ENCODE data around the gene REEP1. TPM values are rescaled to one million over a fixed set of nuclear protein-coding genes. Genes with fewer than 3 reads are reported as not detected.

REEP1 gene
- total and polyA plus RNA-seq, 9 of the 15 experiments (the other 6 are each of a cell fraction or from before 2014, with no cell fraction given) = 0.11 to 0.67 (median 0.13) TPM

DNA sequence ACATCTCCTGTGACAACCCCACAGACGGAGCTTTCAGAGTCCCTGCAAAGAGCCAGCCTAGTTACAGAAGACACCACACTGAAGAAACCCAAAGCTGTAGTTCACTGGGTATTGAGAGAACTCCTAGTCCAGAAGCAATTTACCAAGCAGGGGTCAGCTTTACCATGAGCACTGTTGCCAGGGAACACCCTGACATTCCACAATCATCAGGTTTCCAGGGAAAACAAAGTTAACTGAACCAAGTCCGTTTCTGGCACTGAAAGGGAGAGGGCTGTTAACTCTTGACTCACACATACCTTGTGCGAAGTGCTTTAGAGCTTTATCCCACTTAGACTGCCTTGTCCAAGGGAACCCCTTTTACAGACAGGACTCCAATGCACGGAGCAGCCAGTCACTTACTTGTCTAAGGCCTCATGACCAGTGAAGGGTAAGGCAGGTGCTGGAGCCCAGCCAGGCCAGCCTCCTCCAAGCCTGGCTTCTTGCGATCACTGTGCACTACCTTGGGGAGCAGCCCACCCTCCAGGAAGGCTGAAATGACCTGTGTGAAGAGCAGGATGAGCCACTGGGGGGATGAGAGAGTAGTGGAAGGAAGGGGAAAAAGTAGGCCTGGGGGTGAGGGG is 53.9 kb downstream of the REEP1 start:
- Histone ChIP-seq H3K9me3 (replicated peaks; ENCODE audit: control insufficient read depth, insufficient read depth, low read depth, low read length) (no peaks in the 10 kb centered on the region; the same call in 1 of the 2 replicates), H3K4me2 (ENCODE audit: insufficient read depth, low read length) (no peak overlapping the region), H2AFZ (ENCODE audit: low read depth, low read length) (no peak overlapping the region), H3K27ac (ENCODE audit: extremely low read depth, low read depth, low read length) (no peak overlapping the region), H3K4me3 (no peak overlapping the region), H3K79me2 (ENCODE audit: control insufficient read depth, insufficient read depth, low read length) (no peaks in the 10 kb centered on the region), H3K36me3 (ENCODE audit: control insufficient read depth, insufficient read depth, low read length) (no peaks in the 10 kb centered on the region), H3K9ac (ENCODE audit: insufficient read depth in 1 of 2, low read depth in 2 of 2, low read length in 2 of 2) (no peak overlapping the region), H3K9me1 (ENCODE audit: control insufficient read depth, insufficient read depth, low read length) (no peaks in the 10 kb centered on the region), H3K27me3 (ENCODE audit: control insufficient read depth in 2 of 2, insufficient read depth in 2 of 2, low read length in 2 of 2) (peaks cover 30 to 68% of the 10 kb centered on the region in 2 experiments), H4K20me1 (replicated peaks; ENCODE audit: control insufficient read depth, insufficient read depth, low read length) (0 out of 2 replicates have a peak, but pooled peaks cover 3% of the 10 kb centered on the region), H3K4me1 (replicated peaks in 1 of 2; ENCODE audit: control insufficient read depth in 2 of 2, insufficient read depth in 2 of 2, low read length in 2 of 2) (no peaks in the 10 kb centered on the region)
- DNase-seq (ENCODE audit: extremely low read depth in 1 of 4, low spot score in 3 of 4) (no peak), ATAC-seq (no peak), FAIRE-seq (no peak)
- in situ Hi-C loops (cut with MboI) = no loop called here
- ChIA-PET POLR2A (interaction anchor here (0.6 to 1.8 kb wide), 4 partner anchors 12 to 194 kb away, joined by 3 to 8 read pairs (median 4); partner anchors contain the start of gene IMMT), CTCF (ENCODE audit: low intra/inter-chr PET ratio) (no interaction called here)
- BruUV-seq (replicated peaks) = no TSS peak
- TF ChIP-seq, protein P1, sequence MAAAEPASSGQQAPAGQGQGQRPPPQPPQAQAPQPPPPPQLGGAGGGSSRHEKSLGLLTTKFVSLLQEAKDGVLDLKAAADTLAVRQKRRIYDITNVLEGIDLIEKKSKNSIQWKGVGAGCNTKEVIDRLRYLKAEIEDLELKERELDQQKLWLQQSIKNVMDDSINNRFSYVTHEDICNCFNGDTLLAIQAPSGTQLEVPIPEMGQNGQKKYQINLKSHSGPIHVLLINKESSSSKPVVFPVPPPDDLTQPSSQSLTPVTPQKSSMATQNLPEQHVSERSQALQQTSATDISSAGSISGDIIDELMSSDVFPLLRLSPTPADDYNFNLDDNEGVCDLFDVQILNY (CRISPR knock-in tag; IDR thresholded peaks at IDR 0.05) = no peak
- TF ChIP-seq ZNF274 (IDR thresholded peaks at IDR 0.05; ENCODE audit: borderline replicate concordance, low read depth, low read length) (no peak), CCAR2 (IDR thresholded peaks at IDR 0.05; ENCODE audit: low read depth, low read length) (no peak), ZBTB1 (CRISPR knock-in tag; IDR thresholded peaks at IDR 0.05; ENCODE audit: borderline replicate concordance, low read depth) (no peak), ZNF146 (CRISPR knock-in tag; IDR thresholded peaks at IDR 0.05; ENCODE audit: unreplicated experiment) (no peak), ATF7 (IDR thresholded peaks at IDR 0.05) (no peak), ZBTB17 (CRISPR knock-in tag; IDR thresholded peaks at IDR 0.05) (no peak), FOXA1 (IDR thresholded peaks at IDR 0.05; ENCODE audit: borderline replicate concordance) (no peak)
- TF ChIP-seq, protein P2, sequence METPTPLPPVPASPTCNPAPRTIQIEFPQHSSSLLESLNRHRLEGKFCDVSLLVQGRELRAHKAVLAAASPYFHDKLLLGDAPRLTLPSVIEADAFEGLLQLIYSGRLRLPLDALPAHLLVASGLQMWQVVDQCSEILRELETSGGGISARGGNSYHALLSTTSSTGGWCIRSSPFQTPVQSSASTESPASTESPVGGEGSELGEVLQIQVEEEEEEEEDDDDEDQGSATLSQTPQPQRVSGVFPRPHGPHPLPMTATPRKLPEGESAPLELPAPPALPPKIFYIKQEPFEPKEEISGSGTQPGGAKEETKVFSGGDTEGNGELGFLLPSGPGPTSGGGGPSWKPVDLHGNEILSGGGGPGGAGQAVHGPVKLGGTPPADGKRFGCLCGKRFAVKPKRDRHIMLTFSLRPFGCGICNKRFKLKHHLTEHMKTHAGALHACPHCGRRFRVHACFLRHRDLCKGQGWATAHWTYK (CRISPR knock-in tag; IDR thresholded peaks at IDR 0.05) = no peak
- 6% methylated on average over 5 of the region's 5 CpGs for WGBS (ENCODE audit: insufficient coverage, low coverage, missing lambda C conversion rate)
- intact Hi-C loops (cut with micrococcal nuclease) = no loop called here
